HG03354 (cell line): ENCODE measurements around the gene TMPRSS4.

ENCODE experiments used
- ATAC-seq: cut with Tn5 transposase; IDR thresholded peaks from one replicate; pipeline ENCODE4 v1.9.1; 2021; ENCODE audit warnings: mild to moderate bottlenecking; ENCODE audit not compliant: unreplicated experiment, poor library complexity, severe bottlenecking

Gene TMPRSS4

DNA sequence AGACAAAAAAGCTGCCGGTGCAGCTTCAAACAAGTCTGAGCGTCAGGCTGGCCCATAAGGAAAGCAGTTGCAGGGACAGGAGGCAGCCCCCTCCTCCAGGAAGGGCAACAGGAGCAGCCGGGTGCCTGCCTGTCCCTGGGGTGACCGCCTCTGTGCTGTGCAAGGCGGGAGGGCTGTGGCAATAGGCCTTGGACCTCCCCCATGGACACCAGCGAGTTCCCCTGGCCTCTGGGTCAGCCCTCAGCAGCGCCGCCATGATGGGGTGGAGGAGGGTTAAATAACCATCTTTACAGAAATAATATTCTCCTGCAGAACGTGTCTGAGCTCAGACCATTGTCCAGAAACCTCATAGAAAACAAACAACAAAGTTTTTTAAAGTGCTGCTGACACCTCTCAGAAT is 3.3 kb upstream of the TMPRSS4 start:
- no peak for ATAC-seq

- ATAC-seq, result no peak
Observed at GRCh38 chr11:118074091-118074685, 2.7 kb upstream of the TMPRSS4 start.

GRCh38 chr11:118074785-118075184 is 2.1 kb upstream of the TMPRSS4 start:
- no peak for ATAC-seq

GRCh38 chr11:118078911-118079411 is 2.1 kb downstream of the TMPRSS4 start:
- ATAC-seq, result no peak

GRCh38 chr11:118079491-118079890 is 2.6 kb downstream of the TMPRSS4 start:
- ATAC-seq, result no peak

DNA sequence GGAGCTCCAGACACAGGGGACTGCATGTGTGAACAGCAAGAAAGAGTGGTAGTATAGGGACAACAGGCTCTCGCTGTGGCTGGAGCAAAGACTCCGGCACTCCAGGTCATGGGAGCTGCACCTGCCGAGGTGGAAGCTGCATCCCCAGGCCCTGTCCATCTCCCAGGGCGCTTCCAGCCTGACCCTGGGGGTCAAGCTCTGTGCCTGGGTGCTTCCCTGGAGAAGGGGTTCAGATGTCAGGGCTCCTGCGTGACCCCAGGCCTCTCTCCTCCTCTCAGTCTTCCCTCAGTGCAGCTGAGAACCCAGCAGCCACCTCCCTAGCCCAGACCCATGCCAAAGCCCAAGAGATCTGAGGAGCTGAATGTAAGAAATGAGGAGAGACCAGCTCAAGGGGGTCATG is 3.4 kb downstream of the TMPRSS4 start:
- no peak for ATAC-seq

DNA sequence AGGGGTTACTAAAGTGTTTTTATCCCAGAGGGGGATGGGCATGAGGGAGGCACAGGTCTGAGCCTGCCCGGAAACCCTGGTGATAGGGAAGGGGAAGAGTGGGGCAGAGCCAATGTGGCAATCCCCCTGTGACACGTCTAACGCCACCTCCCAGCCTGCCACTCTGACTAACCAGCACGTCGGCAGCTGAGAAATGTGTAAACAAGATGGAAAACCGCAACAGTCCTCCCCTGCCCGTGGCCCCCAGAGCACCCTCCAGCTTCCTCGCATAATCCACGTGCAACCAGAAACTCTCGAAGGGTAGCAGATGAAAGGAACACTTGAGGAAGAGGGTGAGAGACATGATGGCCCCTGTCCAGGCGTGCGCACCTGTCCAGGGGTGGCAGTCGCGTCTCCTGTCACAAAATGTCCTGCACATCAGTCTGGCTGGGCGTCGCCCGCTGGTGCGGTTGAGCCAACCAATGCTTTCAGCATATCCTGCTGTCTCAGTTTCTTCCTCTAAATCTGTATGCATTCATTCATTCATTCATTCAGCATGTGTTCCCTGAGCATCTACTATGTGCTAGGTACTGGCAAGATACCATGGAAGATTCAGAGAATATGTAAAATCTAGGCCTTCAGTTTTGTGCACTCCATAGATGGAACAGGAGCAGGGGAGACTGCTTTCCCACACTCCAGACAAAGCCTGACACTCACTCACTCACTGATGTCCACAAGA is 4.5 kb downstream of the TMPRSS4 start:
- ATAC-seq, result no peak

GRCh38 chr11:118082880-118083552 is 6.1 kb downstream of the TMPRSS4 start:
- no peak for ATAC-seq

- no peak for ATAC-seq
Observed at GRCh38 chr11:118084247-118084646, 7.4 kb downstream of the TMPRSS4 start.

GRCh38 chr11:118084656-118085055 is 7.8 kb downstream of the TMPRSS4 start:
- ATAC-seq, result no peak

DNA sequence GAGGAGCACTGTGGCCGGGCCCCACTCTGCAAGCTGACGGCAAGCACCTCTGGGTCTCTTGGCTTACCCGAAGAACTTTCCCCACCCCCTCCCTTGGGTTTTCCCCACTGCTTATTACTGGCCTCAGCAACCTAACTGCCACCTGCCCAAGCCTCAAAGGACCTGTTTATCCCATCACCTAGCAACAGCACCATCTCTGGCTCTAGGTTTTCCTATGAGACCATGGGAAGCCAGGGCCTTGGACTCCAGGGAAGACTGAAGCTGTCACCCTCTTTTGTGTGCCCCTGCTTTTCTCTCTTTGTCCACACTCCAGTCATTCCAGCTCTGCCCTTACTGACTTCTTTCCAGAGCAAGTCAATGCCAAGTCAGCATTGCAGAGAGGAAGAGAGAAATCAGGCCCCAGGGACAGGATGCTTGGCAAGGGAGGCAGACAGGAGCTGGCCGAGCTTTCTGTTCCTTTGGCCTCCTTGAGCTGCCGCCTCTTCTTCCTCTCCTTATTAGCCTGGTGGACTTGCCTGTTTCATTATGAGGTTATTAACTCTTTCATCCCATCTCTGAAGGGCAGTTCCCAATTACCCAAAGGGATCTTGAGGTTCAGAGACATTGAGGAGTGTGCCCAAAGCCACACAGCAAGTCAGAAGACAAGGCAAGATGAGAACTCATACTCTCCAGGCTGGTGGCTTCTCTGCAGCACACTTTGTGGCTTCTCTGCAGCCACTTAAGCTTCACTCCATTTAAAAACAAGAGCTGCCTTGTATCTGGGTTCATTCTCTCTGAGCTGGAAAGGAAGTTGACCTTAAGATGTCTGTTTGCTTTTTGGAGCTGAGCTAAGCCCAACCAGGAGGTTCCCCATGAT is 10.3 kb downstream of the TMPRSS4 start, which contains the start of gene SMIM35:
SMIM35 (minus strand) TSS at position 51 of the 856 bp plus-strand sequence. CDS start 206 bp downstream, outside the sequence.
- ATAC-seq, result no peak

- no peak for ATAC-seq
Observed at GRCh38 chr11:118087931-118088330, 11.1 kb downstream of the TMPRSS4 start.

DNA sequence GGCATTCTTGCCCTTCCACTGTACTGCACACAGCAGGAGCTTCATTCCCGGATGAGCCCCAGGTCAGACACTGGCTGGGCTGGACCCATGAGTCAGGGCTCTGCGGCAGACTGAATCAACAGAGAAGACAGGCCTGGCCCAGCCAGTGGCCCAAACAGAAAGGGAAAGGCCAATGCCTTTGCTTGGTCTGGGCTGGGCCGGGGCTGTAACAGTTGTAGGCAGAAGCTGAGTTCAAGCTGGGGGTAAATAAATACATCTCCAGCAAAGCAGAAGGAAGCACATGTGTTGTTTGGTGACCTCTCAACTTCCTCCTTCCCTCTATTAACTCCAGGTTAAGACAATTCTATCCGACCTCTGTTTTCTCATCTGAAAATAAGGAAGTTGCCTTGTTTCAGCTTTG is 11.7 kb downstream of the TMPRSS4 start:
- no peak for ATAC-seq

GRCh38 chr11:118090545-118091162 is 13.8 kb downstream of the TMPRSS4 start:
- ATAC-seq, result no peak

DNA sequence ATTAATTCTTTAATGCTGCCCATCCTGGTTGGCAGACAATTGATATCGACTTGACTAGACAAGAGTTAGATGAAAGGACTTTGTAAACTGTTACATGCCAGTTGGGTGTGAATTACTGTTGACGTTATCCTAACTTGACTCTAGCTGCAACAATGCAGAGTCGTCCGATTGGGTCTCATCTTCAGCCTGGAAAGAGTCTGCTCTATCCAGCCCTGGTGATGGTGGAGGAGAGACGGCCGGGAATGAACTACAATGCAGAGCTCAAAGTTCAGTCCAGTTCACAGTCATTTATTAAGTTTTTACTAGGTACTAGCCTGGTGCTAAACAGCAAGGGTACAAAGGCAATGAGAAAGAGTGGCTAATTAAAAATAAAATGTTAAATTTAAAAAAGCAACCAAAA is 14.8 kb downstream of the TMPRSS4 start:
- ATAC-seq, result no peak

DNA sequence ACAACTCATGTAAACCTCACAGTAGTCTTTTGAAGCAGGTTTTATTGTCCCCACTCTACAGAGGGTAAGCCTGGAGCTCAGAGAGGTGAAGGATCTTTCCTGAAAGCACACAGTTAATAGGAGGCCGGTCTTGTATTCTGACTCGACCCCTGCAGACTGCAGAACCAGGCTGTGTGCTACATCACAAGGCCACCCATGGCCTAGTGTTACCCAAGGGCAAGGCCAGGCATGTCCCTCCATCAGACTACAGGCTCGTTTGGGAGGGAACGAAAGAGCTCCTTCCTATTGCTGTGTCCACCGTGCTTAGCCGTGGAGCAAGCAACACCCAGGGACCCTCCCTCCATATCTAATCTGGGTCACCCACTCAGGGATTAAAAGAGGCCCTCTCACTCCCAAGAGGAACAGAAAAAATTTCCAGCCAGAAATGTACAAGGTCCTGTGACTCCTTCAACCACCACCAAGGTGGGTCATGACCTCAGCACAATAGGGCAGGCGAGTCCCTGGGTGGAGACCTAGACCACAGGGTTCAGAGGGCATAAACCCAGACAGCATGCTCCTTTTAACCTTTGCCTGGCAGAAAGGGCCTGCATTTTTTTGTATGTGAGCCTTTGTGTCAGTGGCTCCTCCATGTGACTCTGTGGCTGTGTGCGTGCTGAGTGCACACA is 16.2 kb downstream of the TMPRSS4 start:
- ATAC-seq, result no peak

- ATAC-seq, result no peak
Observed at GRCh38 chr11:118095493-118095892, 18.6 kb downstream of the TMPRSS4 start.

- ATAC-seq, result no peak
Observed at GRCh38 chr11:118095967-118096367, 19.1 kb downstream of the TMPRSS4 start.
